ENCODE results near the gene HOXD10.

DNA sequence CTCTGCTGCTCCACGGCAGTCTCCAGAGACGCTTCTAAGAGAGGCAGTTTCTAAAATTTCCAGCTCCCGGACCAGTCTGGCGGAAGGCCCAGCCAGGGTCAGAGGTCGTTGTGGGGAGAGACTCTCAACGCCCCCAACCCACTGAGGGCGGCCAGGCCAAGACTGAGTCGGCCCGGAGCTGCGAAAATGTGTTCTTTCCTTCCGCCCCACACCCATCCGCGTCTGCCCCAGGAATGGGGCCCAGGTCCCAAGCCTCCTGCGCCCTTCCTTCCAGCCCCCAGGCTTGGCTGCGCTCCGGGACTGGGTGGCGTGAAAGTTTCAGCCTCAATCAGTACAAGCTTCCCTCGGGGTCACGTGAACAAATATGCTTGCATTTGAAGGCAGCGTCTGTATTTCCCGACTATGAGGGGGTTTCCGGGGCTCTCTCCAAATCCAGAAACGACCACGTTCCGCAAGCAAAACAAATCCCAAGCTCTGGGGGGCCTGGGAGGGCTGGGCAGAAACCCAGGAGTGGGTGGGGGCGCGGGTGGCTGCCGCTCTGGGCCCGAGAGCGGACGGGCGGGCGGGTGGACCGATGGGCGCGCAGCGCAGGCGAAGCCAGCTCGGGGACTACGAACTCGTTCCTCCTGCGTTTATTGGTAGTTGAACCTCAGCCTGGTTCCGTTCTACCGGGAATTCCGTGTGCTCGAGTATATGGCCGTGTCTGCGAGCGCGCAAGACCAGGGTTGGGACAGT lies 43.8 kb downstream of the HOXD10 start:
- no peak for TF ChIP-seq EZH2 (IDR thresholded peaks at IDR 0.05; ENCODE audit: borderline replicate concordance, low read depth, low read length)
- no peak for TF ChIP-seq TCF3 (CRISPR knock-in tag; IDR thresholded peaks at IDR 0.05)
- TF ChIP-seq MXI1 (IDR thresholded peaks at IDR 0.05; ENCODE audit: low read depth, low read length): no peak
- TF ChIP-seq, protein P1, sequence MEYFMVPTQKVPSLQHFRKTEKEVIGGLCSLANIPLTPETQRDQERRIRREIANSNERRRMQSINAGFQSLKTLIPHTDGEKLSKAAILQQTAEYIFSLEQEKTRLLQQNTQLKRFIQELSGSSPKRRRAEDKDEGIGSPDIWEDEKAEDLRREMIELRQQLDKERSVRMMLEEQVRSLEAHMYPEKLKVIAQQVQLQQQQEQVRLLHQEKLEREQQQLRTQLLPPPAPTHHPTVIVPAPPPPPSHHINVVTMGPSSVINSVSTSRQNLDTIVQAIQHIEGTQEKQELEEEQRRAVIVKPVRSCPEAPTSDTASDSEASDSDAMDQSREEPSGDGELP (CRISPR knock-in tag; IDR thresholded peaks at IDR 0.05; ENCODE audit: borderline replicate concordance): no peak
- no peak for TF ChIP-seq SREBF2 (CRISPR knock-in tag; IDR thresholded peaks at IDR 0.05)
- TF ChIP-seq, protein P2, sequence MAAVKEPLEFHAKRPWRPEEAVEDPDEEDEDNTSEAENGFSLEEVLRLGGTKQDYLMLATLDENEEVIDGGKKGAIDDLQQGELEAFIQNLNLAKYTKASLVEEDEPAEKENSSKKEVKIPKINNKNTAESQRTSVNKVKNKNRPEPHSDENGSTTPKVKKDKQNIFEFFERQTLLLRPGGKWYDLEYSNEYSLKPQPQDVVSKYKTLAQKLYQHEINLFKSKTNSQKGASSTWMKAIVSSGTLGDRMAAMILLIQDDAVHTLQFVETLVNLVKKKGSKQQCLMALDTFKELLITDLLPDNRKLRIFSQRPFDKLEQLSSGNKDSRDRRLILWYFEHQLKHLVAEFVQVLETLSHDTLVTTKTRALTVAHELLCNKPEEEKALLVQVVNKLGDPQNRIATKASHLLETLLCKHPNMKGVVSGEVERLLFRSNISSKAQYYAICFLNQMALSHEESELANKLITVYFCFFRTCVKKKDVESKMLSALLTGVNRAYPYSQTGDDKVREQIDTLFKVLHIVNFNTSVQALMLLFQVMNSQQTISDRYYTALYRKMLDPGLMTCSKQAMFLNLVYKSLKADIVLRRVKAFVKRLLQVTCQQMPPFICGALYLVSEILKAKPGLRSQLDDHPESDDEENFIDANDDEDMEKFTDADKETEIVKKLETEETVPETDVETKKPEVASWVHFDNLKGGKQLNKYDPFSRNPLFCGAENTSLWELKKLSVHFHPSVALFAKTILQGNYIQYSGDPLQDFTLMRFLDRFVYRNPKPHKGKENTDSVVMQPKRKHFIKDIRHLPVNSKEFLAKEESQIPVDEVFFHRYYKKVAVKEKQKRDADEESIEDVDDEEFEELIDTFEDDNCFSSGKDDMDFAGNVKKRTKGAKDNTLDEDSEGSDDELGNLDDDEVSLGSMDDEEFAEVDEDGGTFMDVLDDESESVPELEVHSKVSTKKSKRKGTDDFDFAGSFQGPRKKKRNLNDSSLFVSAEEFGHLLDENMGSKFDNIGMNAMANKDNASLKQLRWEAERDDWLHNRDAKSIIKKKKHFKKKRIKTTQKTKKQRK (IDR thresholded peaks at IDR 0.05; ENCODE audit: borderline replicate concordance, low read depth, low read length): no peak
- TF ChIP-seq ZFP36 (IDR thresholded peaks at IDR 0.05; ENCODE audit: low read depth, low read length, partially characterized antibody): no peak
- TF ChIP-seq ZNF384 (IDR thresholded peaks at IDR 0.05; ENCODE audit: low read depth, low read length): no peak
- no peak for TF ChIP-seq NONO (IDR thresholded peaks at IDR 0.05; ENCODE audit: low read depth in 2 of 2, low read length in 1 of 2)
